ENCODE measurements around the gene CACNA1C.

DNA sequence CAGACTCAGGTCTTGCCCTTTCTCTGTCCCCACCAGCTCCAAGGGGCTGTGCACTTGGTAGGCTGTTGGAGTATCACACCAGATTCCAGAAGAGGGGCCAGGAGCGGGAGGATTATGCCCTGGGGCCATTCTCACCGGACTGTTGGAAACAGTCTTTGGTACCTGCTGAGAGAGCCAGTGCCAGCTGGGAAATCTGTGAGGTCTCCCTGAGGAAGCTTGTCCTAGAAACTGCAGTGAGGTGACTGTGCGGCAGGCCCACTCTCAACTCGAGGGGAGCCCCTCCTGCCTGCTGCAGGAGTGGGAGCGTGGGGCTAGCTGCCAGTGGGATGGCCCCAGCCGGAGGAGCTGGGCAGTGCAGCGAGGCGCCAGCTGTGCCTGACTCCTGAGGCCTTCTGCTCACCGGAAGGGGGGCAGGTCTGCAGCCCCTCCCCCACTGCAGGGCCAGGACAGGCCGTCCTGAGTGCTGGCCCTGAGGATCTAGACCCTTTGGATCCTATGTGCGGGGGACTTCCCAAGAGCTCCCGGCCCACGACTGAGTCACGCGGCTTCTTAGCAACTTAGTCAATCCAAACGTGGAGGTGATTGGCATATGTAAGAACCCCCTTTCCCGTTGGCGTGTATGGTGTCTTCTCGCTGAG is 295.2 kb downstream of the CACNA1C start:
- TF ChIP-seq, protein P1, sequence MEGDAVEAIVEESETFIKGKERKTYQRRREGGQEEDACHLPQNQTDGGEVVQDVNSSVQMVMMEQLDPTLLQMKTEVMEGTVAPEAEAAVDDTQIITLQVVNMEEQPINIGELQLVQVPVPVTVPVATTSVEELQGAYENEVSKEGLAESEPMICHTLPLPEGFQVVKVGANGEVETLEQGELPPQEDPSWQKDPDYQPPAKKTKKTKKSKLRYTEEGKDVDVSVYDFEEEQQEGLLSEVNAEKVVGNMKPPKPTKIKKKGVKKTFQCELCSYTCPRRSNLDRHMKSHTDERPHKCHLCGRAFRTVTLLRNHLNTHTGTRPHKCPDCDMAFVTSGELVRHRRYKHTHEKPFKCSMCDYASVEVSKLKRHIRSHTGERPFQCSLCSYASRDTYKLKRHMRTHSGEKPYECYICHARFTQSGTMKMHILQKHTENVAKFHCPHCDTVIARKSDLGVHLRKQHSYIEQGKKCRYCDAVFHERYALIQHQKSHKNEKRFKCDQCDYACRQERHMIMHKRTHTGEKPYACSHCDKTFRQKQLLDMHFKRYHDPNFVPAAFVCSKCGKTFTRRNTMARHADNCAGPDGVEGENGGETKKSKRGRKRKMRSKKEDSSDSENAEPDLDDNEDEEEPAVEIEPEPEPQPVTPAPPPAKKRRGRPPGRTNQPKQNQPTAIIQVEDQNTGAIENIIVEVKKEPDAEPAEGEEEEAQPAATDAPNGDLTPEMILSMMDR (IDR thresholded peaks at IDR 0.05): no peak
- TF ChIP-seq POLR2A (IDR thresholded peaks at IDR 0.05): no peak

Data from esophagus squamous epithelium (tissue), 4 donors.